H1 (cell line): ENCODE measurements around the gene SYP. TPM values are rescaled to one million over a fixed set of nuclear protein-coding genes. Genes with fewer than 3 reads are reported as not detected.
"Not testable (repeated sequence)": the region's sequence is repeated elsewhere in the genome, so short reads cannot be mapped to it uniquely, and the experiment has no call there.

Experiments used
- CTCF ChIA-PET: fragments of 300-600 bp; sonication (Branson Sonifier 250); formaldehyde crosslinking; loops from one replicate; lab custom pipeline; 2021; ENCODE audit not compliant: partially characterized antibody; lab: Charles Lee
- POLR2A ChIA-PET: fragments of 300-600 bp; sonication (Branson Sonifier 250); formaldehyde crosslinking; loops from one replicate; lab custom pipeline; 2021; ENCODE audit warnings: inconsistent platforms; ENCODE audit not compliant: partially characterized antibody; lab: Charles Lee
- DNase-seq, 2 experiments: peaks; one replicate each; pipeline versions ENCODE4 v3.0.0 to v3.0.0-alpha.2; 2010 to 2022; ENCODE audit warnings: low spot score in 2 of 2, low read depth in 1 of 2, mixed read lengths in 1 of 2
- FAIRE-seq: peaks from 2 replicates; lab custom pipeline; 2011; peaks lifted over from hg19 to GRCh38; lab: Jason Lieb, UNC
- H2AFZ ChIP-seq: 2 replicates; pipeline ENCODE4 v1.8.1; 2012; ENCODE audit warnings: low read length, inconsistent platforms
- H2AK5ac ChIP-seq: 2 replicates; pipeline ENCODE4 v1.6.1; 2013; ENCODE audit warnings: low read depth, low read length
- H2BK120ac ChIP-seq: replicated peaks from 2 replicates; pipeline ENCODE3; 2013; ENCODE audit warnings: low read depth, low read length, inconsistent platforms
- H2BK12ac ChIP-seq: 2 replicates; pipeline ENCODE4 v1.6.1; 2013; ENCODE audit warnings: low read depth, low read length
- H2BK15ac ChIP-seq: 2 replicates; pipeline ENCODE4 v1.6.1; 2013; ENCODE audit warnings: low read length
- H2BK20ac ChIP-seq: 2 replicates; pipeline ENCODE4 v1.6.1; 2013; ENCODE audit warnings: low read length
- H2BK5ac ChIP-seq: 2 replicates; pipeline ENCODE4 v1.6.1; 2013; ENCODE audit warnings: low read depth, low read length
- H3K14ac ChIP-seq: 2 replicates; pipeline ENCODE4 v1.6.1; 2013; ENCODE audit warnings: inconsistent platforms; ENCODE audit not compliant: insufficient read length
- H3K18ac ChIP-seq: 2 replicates; pipeline ENCODE4 v1.6.1; 2013; ENCODE audit warnings: low read length; ENCODE audit errors: extremely low read depth
- H3K23ac ChIP-seq: 2 replicates; pipeline ENCODE4 v1.6.1; 2013; ENCODE audit warnings: inconsistent platforms; ENCODE audit not compliant: insufficient read length
- H3K23me2 ChIP-seq: 2 replicates; pipeline ENCODE4 v1.6.1; 2013; ENCODE audit warnings: low read depth, low read length
- H3K27ac ChIP-seq: 2 replicates; pipeline ENCODE4 v1.6.1; 2011; ENCODE audit warnings: low read depth, low read length, inconsistent platforms
- H3K27me3 ChIP-seq, 4 experiments: replicated peaks in 1 of 4; 1 replicate in 1 of 4; 2 replicates in 3 of 4; pipeline versions ENCODE4 v1.6.1 to v1.8.1; 2011 to 2013; ENCODE audit warnings: low read length in 3 of 4, mild to moderate bottlenecking in 3 of 4, inconsistent platforms in 2 of 4, mixed read lengths in 2 of 4, moderate library complexity in 1 of 4; ENCODE audit not compliant: control insufficient read depth in 3 of 4, insufficient read depth in 3 of 4; ENCODE audit errors: extremely low read depth in 1 of 4
- H3K36me3 ChIP-seq, 4 experiments: 2 replicates each; pipeline versions ENCODE4 v1.6.1 to v1.8.1; 2011 to 2013; ENCODE audit warnings: mild to moderate bottlenecking in 4 of 4, low read length in 3 of 4, moderate library complexity in 2 of 4, control low read depth in 1 of 4, inconsistent platforms in 1 of 4; ENCODE audit not compliant: insufficient read depth in 4 of 4, control insufficient read depth in 2 of 4
- H3K4ac ChIP-seq: replicated peaks from 2 replicates; pipeline ENCODE3; 2013; ENCODE audit warnings: low read length, low read depth, mixed read lengths, inconsistent platforms; ENCODE audit not compliant: insufficient read length
- H3K4me1 ChIP-seq, 4 experiments: replicated peaks in 1 of 4; 1 replicate in 1 of 4; 2 replicates in 3 of 4; pipeline versions ENCODE4 v1.6.1 to v1.8.1; 2011 to 2013; ENCODE audit warnings: low read length in 3 of 4, inconsistent platforms in 2 of 4, mixed read lengths in 1 of 4; ENCODE audit not compliant: insufficient read depth in 4 of 4, control insufficient read depth in 3 of 4
- H3K4me2 ChIP-seq, 2 experiments: 2 replicates each; pipeline versions ENCODE4 v1.6.1 to v1.8.1; 2011 to 2013; ENCODE audit warnings: low read depth in 2 of 2, low read length in 2 of 2, control low read depth in 1 of 2, inconsistent platforms in 1 of 2, mild to moderate bottlenecking in 1 of 2; ENCODE audit not compliant: insufficient read depth in 1 of 2
- H3K4me3 ChIP-seq, 4 experiments: fragments of 200-600, 300-600 bp in 1 of 4; sonication (generic), shearing (Covaris generic), sonication (Bioruptor Twin) in 1 of 4; 2 replicates each; pipeline versions ENCODE4 v1.5.1 to v1.8.1; 2011 to 2016; ENCODE audit warnings: low read length in 4 of 4, low read depth in 3 of 4, control low read depth in 2 of 4, inconsistent platforms in 2 of 4, mild to moderate bottlenecking in 2 of 4, mixed read lengths in 1 of 4, moderate library complexity in 1 of 4; ENCODE audit not compliant: insufficient read depth in 2 of 4; ENCODE audit errors: extremely low read depth in 1 of 4
- H3K56ac ChIP-seq: replicated peaks from 2 replicates; pipeline ENCODE3; 2013; ENCODE audit warnings: low read depth, mild to moderate bottlenecking, mixed read lengths, low read length, inconsistent platforms; ENCODE audit not compliant: insufficient read length
- H3K79me1 ChIP-seq: 2 replicates; pipeline ENCODE4 v1.6.1; 2013; ENCODE audit warnings: low read depth, low read length, control low read depth
- H3K79me2 ChIP-seq, 2 experiments: 2 replicates each; pipeline versions ENCODE4 v1.6.1 to v1.8.1; 2012 to 2013; ENCODE audit warnings: low read length in 2 of 2, mild to moderate bottlenecking in 2 of 2, inconsistent platforms in 1 of 2; ENCODE audit not compliant: insufficient read depth in 2 of 2, control insufficient read depth in 1 of 2
- H3K9ac ChIP-seq, 4 experiments: replicated peaks in 1 of 4; 1 replicate in 1 of 4; 2 replicates in 3 of 4; pipeline versions ENCODE4 v1.6.1 to v1.8.1; 2011 to 2013; ENCODE audit warnings: low read depth in 3 of 4, low read length in 3 of 4, control low read depth in 2 of 4, mild to moderate bottlenecking in 2 of 4, moderate library complexity in 2 of 4, inconsistent platforms in 1 of 4; ENCODE audit errors: extremely low read depth in 1 of 4
- H3K9me3 ChIP-seq, 2 experiments: 2 replicates each; pipeline versions ENCODE4 v1.6.1 to v1.8.1; 2012 to 2013; ENCODE audit warnings: mild to moderate bottlenecking in 2 of 2, moderate library complexity in 2 of 2, control low read depth in 1 of 2, inconsistent platforms in 1 of 2, low read depth in 1 of 2, low read length in 1 of 2, mixed read lengths in 1 of 2; ENCODE audit not compliant: insufficient read depth in 2 of 2
- H4K20me1 ChIP-seq, 2 experiments: replicated peaks in 1 of 2; 2 replicates each; pipeline versions ENCODE3 to v1.8.1; 2011 to 2013; ENCODE audit warnings: inconsistent platforms in 2 of 2, low read length in 2 of 2, mild to moderate bottlenecking in 1 of 2; ENCODE audit not compliant: insufficient read depth in 2 of 2, control insufficient read depth in 1 of 2
- H4K5ac ChIP-seq: 2 replicates; pipeline ENCODE4 v1.6.1; 2013; ENCODE audit warnings: low read length, low read depth, mixed read lengths, inconsistent platforms; ENCODE audit not compliant: insufficient read length
- H4K8ac ChIP-seq: 2 replicates; pipeline ENCODE4 v1.8.0; 2013; ENCODE audit warnings: mild to moderate bottlenecking, moderate library complexity, low read length, inconsistent platforms; ENCODE audit not compliant: insufficient read depth; ENCODE audit errors: extremely low read depth
- H4K91ac ChIP-seq: replicated peaks from 2 replicates; pipeline ENCODE3; 2013; ENCODE audit warnings: low read length, mixed read lengths, inconsistent platforms; ENCODE audit not compliant: insufficient read length
- RAD21 ChIP-seq, 2 experiments: IDR thresholded peaks in 1 of 2; conservative IDR thresholded peaks in 1 of 2; 2 replicates each; pipeline ENCODE4 v1.6.1; 2011; ENCODE audit warnings: low read depth in 2 of 2, low read length in 2 of 2, improper control_type of control experiment in 1 of 2, inconsistent platforms in 1 of 2, mild to moderate bottlenecking in 1 of 2, moderate library complexity in 1 of 2
- WGBS, 2 experiments: shearing (Covaris generic) in 1 of 2; methylation state at CpG; one replicate each; pipeline versions ENCODE4 v1.1.6 to v1.1.7; 2013 to 2015; ENCODE audit warnings: low lambda C conversion rate in 2 of 2, mixed read lengths in 2 of 2, inconsistent platforms in 1 of 2, low coverage in 1 of 2, missing lambda C conversion rate in 1 of 2; ENCODE audit not compliant: insufficient replicate concordance in 2 of 2, insufficient coverage in 1 of 2, insufficient read length in 1 of 2; ENCODE audit errors: extremely low coverage in 1 of 2, missing lambda C conversion rate in 1 of 2; 5-methylcytosine and 5-hydroxymethylcytosine counted together
- polyA plus RNA-seq, 7 experiments: library from polyadenylated mRNA; depleted of rRNA in 3 of 7; stranded (reverse) in 5 of 7; unstranded in 2 of 7; fragments of >200 nt in 5 of 7; fragments of 200-250 nt in 2 of 7; gene quantifications; 1 replicate in 5 of 7; 2 replicates in 1 of 7; 4 replicates in 1 of 7; pipeline versions ENCODE4 v1.2.1 to v1.2.3, GENCODE V29; 2011 to 2013; ENCODE audit warnings: missing spikeins in 2 of 7, mixed read lengths in 2 of 7
- total RNA-seq: library from RNA; stranded (reverse); fragmentation: NEBNext Ultra II Directional; extraction: Animal tissue kit (Norgen Biotek cat#: 25700); gene quantifications from 2 replicates; pipeline ENCODE4 v1.2.1, GENCODE V29; 2021
- TF ChIP-seq, protein P1 (sequence below), 3 experiments: IDR thresholded peaks; 1 replicate in 2 of 3; 2 replicates in 1 of 3; pipeline versions ENCODE4 v1.5.1 to v1.6.1; 2011; ENCODE audit warnings: low read length in 3 of 3, mild to moderate bottlenecking in 3 of 3, inconsistent platforms in 2 of 3, low read depth in 1 of 3, moderate library complexity in 1 of 3; ENCODE audit not compliant: insufficient read depth in 1 of 3; ENCODE audit errors: control extremely low read depth in 1 of 3

SYP gene
- total and polyA plus RNA-seq, 2 of the 8 experiments (the other 6 are each of a cell fraction or from before 2014, with no cell fraction given): 4.3 to 10.8 TPM

DNA sequence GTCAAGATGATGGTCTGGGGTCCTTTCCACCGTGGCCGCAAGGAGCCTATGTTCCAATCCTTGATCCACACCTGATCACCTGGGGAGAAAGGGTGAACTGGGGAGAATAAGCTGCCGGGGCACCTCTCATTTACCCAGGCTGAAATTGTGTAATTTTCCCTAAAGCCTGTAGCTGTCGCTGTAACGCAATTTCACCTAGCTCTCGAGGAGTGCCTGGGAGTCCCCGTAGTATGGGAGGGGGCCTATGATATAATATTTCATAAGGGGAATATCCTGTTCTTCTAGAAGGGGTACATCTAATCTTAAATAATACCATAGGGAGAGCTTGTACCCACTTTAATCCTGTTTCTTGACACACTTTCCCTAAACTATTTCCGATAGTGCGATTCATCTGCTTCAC is 57.7 kb downstream of the SYP start:
- not testable (repeated sequence) for H4K5ac ChIP-seq, H3K23ac ChIP-seq, H2BK5ac ChIP-seq, H3K27me3 ChIP-seq, H4K8ac ChIP-seq, H4K20me1 ChIP-seq, H3K79me2 ChIP-seq, H4K91ac ChIP-seq, H3K18ac ChIP-seq, H2AK5ac ChIP-seq, H2AFZ ChIP-seq, H3K56ac ChIP-seq, H3K9me3 ChIP-seq, DNase-seq, H3K23me2 ChIP-seq, H3K14ac ChIP-seq, H3K4me1 ChIP-seq, H3K79me1 ChIP-seq, H3K4ac ChIP-seq, H2BK15ac ChIP-seq, H3K36me3 ChIP-seq, H2BK12ac ChIP-seq, H2BK20ac ChIP-seq, H3K4me2 ChIP-seq, H3K9ac ChIP-seq, H2BK120ac ChIP-seq, H3K27ac ChIP-seq, H3K4me3 ChIP-seq
- 59% methylated on average over 6 of the region's 9 CpGs; no CpG with 5 or more reads in 1 of the 2 experiments for WGBS, 2 experiments
- ChIA-PET CTCF (interaction anchor here (0.6 to 3.8 kb wide), 20 partner anchors 9 to 676 kb away, joined by 3 to 22 read pairs (median 4); partner anchors contain the start of gene GPKOW), POLR2A (interaction anchor here (0.6 kb wide), 1 partner anchor 22 kb away, joined by 3 read pairs; no protein-coding TSS in a partner anchor)
- TF ChIP-seq, protein P1, sequence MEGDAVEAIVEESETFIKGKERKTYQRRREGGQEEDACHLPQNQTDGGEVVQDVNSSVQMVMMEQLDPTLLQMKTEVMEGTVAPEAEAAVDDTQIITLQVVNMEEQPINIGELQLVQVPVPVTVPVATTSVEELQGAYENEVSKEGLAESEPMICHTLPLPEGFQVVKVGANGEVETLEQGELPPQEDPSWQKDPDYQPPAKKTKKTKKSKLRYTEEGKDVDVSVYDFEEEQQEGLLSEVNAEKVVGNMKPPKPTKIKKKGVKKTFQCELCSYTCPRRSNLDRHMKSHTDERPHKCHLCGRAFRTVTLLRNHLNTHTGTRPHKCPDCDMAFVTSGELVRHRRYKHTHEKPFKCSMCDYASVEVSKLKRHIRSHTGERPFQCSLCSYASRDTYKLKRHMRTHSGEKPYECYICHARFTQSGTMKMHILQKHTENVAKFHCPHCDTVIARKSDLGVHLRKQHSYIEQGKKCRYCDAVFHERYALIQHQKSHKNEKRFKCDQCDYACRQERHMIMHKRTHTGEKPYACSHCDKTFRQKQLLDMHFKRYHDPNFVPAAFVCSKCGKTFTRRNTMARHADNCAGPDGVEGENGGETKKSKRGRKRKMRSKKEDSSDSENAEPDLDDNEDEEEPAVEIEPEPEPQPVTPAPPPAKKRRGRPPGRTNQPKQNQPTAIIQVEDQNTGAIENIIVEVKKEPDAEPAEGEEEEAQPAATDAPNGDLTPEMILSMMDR (IDR thresholded peaks at IDR 0.05; ENCODE audit: control extremely low read depth in 1 of 3, insufficient read depth in 1 of 3, low read depth in 1 of 3, low read length in 3 of 3): peak; percentile 32 to 52 (median 48)
- peak; percentile 38 to 55; a peak in 3 of 4 replicates for TF ChIP-seq RAD21 (IDR thresholded peaks at IDR 0.05 in 1 of 2, conservative IDR thresholded peaks at IDR 0.05 in 1 of 2; ENCODE audit: low read depth in 2 of 2, low read length in 2 of 2)
- FAIRE-seq: peak; percentile 92
